NCI-H1105 treated with DMSO at 0.1 percent for 48 hours (cell line): ENCODE data around the gene GCK.

Source experiments
- DNase-seq: peaks from one replicate; lab custom pipeline; 2025; lab: John Stamatoyannopoulos, UW

The GCK gene

DNA sequence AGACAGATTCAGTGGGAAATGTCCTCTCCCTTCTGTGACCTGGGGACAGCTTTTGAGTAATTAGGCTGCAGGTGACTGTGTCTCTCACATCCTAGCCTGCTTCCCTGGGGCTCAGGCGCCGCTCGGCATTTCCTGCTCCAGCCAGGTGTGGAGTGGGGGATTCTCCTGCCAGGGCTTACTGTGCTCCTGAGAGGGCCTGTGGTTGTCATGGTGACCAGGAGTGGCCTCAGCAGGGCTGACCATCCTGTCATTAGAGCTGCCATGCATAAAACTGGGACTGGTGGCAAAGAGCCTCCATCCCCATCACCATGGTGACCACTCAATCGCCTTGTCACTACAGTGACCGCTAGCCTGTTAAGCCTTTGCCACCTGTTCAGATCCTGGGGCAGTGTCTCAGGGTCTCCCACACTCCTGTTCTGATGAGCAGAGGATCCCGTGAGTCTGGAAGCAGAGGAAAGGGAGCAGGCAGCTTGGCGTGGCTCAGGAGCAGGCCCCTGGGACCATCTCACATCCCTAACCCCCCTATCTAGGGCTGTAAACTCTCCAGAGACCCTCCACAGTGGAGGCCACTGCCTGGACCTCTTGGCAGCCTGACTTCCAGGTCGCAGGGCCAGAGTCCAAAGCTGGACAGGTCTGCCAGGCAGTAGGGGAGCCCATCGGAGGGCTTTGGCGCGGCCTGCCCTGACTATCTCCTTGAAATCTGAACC lies at the start of gene GCK:
TSS of gene GCK (minus strand) at position 154 of the 707 bp plus-strand sequence. CDS start 486 bp downstream, outside the sequence.
- peak; percentile 5 for DNase-seq

DNA sequence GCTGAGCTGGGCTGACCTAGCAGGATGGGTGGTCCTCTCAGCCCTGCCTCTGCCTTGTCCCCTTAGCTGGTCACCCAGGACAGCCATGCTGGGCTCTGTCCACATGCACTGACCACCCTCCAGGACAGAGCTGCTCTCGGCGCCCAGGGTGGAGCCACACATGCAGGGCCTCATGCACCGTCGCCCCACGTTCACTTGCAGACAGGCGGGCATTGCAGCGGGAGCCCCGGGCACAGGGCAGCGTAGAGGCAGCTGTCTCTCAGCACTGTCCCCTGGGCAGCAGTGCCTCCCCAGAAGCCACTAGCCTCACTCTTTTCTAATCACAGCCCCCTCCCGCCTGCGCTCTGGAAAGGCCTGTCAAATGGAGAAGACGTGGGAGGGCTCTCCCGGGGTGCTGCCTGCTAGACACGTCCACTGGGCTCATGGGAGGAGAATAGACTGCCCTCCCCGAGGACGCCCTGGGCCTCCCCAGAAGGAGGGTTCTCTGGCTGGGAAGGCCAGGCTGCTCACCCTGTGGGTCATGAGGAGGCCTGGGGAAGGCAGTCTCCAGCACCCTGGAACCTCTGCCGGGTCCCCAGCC lies 49.0 kb upstream of the GCK start:
- DNase-seq: no peak

DNA sequence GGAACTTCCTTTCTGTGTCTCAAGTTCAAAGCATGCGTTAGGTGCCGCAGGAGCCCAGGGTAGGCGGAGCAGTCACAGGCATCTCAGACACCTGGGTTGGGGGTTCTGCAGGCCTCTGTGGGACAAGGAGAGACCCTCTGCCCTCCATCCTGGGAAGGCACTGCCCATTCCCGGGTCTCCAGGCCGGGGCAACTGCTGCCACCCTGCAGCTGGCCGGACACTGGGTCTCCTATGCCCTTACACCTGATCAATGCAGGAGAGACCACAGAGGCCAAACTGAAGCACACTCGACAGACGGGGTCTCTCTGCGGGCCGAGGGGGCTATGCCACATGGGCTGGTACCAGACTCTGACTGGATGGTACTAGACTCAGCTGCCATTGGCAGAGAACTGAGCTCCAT lies 48.5 kb upstream of the GCK start:
- no peak for DNase-seq

DNA sequence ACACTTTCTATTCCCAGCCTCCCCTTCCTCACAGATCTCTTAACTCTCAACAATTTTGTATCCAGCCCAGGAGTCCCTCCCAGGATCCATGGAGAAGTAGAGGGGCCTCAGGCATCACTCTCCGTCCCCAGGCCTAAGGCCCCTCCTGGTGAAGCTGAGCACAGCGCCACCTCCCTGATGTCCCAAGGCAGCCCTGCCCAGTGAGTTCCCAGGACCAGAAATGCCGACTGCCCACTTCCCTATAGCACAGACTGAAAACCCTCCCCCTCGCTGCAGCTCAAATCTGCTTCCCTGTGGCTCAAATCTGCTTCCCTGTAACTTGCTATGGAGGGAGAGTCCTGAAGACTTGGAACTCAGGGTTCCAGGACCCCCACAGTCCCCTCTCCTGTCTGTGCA lies 47.1 kb upstream of the GCK start:
- DNase-seq: no peak

DNA sequence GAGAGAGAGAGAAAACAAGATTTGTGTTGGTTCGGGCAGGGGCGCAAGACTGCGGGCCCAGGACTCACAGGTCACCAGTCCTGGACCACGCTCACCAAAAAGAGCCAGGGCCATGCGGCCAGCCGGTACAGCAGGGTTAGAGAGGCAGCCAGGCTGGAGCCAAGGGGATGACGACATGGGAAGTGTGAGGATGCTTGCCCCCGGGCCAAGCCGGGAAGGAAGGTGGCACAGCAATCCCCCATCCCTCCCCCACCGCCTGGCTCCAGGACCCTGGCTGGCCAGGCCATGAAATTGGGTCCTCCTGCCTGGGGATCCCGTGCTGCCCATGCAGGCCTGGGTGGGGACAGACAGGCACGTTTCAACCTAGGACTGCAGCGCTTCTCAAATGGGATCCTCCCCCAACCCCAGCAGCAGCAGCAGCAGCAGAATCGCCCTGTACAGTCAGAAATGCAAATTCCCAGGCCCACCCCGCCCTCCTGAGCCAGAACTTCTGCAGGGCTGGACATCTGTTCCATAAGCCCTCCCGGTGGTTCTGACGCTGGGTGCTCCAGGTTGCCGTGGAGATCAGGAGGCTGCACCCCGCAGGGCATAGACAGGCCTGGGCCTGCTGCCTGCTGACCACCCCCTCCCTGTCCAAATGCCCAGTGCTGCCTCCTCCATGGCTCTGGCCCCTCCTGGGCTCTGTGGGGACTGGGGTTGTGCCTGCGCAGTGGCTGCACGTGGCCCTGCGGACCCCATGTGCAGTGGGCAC lies 46.5 kb upstream of the GCK start:
- no peak for DNase-seq

DNA sequence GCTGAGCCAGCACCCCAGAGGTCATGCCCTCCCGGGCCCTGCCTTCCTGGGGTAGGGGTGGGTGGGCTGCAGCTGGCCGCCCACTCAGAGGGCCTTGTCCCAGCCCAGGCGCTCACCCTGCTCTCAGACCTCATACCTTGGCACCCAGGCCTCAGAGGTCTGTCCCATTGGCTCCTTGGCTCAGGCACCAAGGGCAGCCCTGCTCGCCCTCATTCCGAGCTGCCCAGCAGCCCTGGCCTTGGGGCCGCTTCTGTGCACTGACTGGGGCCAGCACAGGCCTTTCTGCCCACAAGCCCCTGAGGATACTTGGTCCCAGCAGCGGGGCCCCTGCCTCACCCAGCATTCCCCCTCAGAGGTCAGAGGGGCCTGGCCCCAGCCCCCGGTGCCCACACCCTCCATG lies 45.8 kb upstream of the GCK start:
- no peak for DNase-seq

DNA sequence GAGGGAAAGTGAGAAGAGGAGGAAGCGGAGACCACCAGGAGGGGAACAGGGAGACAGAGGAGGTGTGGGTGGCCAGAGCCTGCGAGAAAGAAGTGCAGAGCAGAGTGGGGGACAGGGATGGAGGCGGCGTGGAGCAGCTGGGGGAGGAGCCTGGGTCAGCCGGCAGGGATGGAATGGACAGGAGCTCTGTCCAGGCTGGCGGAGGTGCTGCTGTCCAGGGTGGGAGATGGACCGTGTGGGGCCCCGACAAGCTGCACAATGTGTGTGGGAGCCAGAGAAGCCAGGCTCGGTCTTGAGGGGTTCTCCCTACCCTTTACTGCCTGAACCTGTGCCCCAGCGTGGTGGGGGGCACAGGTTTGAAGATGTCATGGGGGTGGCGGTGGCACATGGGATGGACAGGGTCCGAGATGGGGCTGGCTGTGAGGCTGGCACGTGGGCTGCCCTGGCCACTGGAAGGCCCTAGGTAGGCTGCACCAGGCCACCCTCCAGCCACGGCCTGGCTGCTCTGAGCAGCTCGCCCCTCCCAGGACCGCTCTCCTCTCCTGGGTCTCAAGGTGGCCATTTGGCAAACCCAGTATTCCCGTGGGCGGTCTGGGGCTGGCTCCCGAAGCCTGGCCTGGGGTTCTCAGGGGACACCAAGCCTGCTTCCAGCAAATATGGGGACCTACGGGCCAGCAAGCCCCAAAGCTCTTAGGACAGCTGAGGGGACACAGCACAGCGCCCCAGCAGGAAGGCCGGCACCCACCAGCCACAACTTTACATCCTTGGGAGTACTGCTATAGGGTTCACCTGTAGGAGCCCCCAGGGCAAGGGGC lies 43.9 kb upstream of the GCK start:
- no peak for DNase-seq

DNA sequence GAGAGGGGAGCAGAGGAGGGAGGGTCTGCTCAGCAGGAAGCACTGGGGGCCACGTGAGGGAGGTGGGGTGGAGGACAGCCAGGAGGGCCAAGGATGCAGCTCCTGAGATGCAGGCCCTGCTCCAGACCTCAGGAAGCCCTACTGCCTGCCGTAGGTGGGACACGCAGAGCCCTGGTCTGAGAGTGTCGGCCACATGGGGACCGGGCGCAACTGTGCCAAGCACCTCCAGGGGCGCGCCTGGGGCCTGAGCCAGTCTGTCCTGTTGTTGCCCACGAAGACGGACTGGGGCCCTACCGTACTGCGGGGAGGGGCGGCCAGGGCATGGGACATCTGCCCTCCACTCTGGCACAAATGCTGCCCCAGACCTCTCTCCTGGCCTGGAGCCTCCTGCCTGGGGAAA lies 43.2 kb upstream of the GCK start:
- no peak for DNase-seq

DNA sequence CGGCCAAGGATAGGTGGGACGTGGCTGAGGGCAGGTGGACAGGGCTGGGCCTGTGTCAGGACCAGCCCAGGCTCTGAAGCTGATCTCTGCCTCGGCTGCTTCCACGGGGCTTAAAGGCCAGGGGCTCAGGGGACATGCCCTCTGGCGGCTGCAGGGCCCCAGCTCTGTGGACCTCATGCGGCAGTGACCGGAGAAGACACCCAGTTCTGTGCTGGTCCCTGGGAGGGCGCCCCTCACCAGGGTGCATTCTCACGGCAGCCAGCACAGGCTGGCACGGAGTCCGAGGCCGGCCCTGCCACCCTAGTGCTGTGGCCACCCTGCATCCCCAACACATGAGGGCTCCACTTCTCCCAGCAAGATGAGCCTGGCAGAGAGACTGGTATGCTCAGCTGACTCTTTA lies 41.8 kb upstream of the GCK start:
- DNase-seq: no peak

DNA sequence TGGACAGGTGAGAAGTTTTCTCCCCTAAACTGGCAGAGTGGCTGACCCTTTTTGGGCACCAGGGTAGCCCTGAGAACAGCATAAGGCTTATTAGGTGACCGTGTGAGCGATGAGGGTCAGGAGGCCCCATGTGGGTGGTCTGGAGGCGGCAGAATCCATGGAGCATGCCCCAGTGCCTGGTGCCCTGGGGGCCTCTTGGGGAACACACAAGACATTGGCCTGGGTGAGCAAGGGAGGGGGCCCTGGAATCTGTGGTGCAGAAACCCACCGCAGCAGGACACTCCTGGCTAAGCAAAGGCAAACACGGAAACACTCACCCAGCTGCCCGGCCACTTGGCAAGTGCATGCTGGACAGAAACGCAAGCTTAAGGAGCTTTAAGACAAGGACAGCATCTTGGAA lies 41.0 kb upstream of the GCK start:
- DNase-seq: no peak

DNA sequence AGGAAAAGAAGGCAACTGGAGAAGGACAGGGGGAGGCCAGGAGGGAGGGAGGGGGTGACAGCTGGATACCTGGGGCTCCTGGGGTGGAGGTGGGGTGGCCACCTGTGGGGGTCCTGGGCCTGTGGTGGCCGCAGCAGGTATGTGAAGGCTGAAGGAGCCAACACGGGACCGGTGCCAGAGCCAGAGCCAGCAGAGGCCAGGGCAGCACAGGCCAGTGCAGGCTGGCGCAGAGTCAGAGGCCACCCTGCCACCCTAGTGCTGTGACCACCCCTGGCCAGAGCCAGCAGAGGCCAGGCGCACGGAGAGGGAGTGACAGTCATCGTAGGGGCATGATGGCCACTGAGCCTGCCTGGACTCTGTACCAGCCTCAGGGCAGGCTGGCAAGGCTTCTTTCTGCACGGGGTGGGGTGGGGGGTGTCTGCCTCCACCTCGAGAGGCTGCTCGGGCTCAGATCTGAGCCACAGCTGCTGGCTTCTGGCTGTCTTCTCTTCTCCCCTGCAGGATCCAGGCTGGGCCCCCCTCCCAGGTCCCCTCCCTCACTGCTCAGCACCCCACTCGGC lies 40.4 kb upstream of the GCK start:
- DNase-seq: no peak

DNA sequence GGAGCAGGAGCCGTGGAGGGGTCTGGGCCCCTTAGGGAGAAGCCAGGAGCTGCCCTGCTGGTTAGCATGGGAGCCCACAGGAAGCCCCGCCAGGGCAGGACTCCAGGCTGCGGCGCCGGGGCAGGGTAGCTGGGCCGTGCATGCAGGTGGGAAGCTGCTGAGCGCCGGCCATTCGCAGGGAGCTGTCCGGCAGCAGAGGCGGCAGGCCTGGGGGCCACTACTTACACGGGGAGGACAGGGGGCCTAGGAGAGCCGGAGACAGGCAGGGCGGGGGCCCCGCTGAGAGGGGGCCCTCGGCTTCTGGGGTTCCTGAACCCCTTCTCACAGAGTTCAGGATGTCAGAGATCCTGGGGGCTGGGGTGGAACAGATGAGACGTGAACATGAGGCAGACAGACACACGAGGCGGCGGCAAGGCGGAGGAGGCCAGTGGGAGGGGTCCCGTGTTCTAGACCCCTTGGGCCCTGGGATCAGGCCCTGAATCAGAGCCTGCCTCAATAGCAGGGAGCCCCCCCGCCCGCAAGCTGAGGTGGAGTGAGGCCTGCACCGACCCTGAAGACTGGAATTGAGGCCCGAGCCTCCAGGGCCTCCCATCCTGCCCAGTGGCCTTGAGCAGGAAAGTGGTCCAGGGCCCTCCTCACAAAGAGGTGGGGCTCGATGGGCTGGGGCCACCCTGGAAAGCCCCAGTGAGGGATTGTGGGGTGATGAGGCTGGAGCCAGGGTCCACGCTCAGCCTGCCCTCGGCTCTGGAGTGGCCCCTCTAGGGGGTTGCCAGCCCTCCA lies 39.5 kb upstream of the GCK start:
- no peak for DNase-seq

DNA sequence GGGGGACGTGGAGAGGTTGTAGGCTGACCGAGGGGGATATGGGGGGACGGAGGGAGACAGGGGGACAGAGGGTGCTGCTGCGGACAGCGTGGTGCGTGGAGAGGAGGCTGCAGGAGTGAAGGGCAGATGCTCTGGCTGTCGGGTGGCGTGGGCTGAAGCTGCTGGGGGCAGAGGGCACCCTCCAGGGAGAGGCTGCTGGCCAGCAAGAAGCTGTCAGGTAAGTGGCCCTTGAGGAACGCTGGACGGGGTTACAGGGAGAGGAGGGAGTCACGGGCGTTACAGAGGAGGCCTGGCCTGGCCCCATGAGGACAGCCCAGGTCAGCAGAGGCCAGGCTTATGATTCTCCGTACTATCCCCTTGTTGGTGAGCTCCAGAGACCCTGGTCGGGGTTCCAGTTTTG lies 38.7 kb upstream of the GCK start:
- DNase-seq: no peak

DNA sequence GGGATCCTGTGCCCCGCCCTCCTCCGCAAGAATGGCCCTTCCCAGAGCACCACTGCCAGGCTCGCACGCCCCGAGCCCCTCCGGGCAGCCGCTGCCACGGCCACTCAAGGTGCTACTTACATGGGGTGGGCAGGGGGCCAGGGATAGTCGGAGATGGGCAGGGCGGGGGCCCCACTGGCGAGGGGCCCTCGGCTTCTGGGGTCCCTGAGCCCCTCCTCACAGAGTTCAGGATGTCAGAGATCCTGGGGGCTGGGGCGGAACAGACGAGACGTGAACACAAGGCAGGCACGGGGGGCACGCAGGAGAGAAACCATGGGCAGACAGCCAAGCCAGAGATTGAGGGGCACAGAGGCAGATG lies 37.1 kb upstream of the GCK start:
- DNase-seq: no peak

DNA sequence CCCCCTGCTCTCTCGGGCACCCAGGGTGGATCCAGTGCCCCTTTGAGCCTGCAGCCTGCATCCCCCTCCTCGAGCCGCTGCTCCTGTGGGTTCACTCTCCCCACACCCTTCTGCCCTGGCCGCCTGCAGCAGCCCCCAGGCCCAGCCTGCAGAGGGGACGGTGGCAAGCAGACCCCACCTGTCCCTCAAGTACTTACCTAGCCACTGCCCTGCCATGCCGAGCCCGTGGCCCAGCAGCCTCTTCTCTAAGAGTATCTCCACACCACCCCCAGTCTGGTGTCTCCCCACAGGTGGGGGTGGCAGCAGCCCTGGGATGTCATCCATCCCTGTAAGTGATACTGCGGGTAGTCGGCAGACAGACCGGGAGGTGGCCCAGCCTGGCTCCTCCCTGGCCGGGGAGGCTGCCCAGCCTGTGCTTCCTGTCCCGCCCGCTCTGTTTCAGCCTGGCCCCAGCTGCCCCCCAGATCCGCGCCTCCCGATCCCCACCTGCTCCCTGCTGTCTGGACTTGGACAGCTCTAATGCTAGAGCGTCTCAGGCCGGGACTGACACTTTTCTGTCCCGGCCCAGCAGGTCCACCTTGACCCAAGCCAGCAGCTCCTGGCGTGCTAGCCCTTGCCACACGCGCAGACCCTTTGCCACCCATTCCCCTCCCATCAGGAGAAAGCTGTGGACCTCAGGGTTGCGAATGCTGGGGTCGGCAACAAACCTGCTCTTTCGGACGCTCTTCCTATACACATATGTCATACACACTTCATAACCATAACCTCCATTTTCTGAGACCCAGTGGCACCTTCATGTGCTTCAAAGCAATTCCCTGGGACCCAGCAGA lies 36.5 kb upstream of the GCK start:
- no peak for DNase-seq

DNA sequence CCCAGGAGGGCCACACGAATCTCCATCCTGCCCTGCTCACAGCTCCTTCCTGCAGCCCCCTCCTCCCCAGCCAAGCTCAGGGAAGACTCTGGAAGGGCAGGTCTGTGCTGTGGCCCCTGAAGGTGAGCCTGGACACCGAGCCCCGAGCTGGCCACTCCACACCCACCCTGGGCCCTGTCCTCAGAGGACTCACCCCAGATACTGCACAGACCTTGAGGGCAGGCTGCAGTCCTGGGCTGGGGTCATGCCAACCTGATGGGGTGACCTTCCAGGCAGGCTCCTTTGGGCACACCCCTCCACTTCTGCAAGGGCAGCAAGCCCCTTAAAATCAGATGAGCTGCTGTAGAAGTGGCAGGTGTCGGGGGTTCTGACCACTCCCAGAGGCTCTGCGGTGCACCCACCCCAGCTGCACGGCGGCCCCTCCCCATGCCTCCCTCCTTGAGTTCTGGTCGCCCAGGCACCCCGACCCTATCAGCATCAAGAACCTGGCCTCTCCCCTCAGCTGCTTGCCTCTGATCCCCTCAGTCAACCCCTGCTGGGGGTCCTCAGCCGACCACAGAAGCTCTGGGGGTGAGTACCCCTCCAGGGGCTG lies 35.8 kb upstream of the GCK start:
- DNase-seq: no peak

DNA sequence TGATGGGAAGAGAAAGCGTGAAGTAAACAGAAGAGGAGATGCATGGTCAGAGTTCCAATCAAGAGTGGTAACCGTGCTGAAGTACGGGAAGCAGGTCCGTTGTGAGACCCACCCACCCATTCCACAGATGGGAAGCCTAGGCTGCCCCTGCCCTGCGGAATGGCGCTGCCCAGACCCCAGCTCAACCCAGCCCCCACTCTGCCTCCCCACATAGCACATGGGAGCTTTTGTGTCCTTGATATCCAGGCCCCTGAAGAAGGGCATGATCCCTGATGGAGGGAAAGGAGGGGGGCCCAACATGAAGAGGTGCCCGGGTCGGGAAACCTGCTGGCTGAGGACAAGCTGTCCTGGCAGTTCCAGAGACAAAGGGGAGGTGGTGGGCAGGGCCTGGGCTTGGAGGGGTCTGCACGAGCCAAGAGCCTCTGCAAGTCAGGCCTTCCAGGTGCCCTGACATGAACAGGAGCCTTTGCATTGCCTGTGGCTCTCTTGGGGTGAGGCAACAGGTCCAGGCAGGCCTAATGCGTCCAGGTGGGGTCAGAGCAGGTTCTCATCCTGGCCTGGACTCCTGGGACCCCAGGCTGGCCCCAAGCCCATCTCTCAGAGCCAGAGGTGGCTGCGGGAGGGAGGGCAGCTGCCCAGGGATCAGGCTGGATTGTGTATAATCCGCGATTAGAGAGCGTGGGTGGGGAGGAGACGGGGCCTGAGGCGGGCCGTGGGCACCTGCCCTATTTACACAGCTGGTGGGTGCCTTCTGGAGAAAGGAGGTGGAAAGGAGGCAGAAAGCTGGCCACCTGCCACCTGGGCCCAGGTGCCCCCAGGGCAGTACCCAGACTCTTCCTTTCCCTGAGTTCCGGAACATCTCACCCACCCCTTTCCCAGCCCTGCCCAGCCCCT lies 35.1 kb upstream of the GCK start:
- peak; percentile 87 for DNase-seq

DNA sequence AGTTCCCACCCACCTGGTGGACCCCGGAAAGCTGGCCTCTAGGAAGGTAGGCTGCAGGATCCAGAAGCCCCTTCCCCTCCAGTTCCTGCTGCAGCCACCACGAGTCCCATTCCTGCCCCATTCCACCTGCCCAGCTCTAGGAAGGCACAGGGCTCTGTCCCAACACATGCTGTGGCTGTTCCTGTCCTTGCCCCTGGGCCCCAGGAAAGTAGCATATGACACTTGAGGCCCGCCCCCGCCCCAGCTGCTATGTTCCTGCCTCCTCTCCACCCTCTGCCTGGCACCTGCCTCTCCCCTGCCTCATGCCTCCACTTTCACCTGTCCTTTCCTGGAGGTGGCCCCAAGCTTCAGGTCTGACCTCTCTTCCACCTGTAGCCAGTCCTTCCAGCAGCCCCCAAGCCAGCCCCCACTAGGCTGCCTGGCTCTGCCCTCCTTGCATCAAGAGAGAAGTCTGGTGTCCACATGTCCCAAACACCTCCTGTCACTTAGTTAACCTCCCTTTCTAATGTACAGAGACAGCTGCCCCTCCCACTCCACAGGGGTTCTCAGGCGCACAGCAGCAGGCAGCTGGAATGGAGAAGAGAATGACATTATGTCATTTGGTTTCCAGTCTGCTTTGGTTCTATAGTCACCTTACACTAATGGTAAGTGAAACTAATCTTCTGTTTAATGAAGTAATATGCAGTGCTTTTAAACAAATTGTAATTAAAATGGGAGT lies 34.3 kb upstream of the GCK start:
- DNase-seq: no peak
